ENCODE measurements around the gene GNG13.

Gene GNG13

DNA sequence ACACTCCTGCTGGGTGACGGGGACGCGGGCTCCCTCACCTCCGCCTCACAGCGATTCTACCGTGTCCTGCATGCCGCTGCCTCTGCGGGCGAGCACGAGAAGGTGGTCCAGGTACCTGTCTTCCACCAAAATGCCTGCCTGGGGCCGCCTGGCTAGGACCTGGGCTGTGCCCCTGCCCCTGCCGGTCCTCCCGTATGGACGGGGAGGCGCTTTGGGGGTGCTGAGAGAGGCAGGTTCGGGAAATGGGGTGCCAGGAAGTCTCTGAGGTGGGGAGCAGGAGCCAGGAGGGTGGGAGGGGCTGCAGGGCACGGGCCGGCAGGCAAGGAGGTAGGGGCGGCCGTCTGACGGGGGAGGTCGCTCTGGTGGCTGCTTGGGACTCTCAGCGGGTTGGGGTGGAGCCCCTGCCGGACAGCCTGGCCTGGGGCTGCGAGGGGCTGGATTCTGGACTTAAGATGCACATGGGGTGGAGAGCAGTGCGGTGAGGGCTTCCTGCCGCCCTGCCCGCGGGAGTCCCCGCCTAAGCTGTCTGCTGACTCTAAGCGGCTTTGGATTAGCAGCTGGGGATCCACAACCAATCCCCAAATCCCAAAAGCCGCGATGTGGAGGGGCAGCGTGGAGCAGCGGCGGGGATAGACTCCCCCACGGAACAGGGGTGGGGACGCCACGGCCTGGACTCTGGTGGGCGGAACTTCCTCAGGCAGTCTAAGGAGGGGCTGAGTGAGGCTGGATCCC lies 6.3 kb downstream of the GNG13 start (continued):
- TF ChIP-seq, protein P1, sequence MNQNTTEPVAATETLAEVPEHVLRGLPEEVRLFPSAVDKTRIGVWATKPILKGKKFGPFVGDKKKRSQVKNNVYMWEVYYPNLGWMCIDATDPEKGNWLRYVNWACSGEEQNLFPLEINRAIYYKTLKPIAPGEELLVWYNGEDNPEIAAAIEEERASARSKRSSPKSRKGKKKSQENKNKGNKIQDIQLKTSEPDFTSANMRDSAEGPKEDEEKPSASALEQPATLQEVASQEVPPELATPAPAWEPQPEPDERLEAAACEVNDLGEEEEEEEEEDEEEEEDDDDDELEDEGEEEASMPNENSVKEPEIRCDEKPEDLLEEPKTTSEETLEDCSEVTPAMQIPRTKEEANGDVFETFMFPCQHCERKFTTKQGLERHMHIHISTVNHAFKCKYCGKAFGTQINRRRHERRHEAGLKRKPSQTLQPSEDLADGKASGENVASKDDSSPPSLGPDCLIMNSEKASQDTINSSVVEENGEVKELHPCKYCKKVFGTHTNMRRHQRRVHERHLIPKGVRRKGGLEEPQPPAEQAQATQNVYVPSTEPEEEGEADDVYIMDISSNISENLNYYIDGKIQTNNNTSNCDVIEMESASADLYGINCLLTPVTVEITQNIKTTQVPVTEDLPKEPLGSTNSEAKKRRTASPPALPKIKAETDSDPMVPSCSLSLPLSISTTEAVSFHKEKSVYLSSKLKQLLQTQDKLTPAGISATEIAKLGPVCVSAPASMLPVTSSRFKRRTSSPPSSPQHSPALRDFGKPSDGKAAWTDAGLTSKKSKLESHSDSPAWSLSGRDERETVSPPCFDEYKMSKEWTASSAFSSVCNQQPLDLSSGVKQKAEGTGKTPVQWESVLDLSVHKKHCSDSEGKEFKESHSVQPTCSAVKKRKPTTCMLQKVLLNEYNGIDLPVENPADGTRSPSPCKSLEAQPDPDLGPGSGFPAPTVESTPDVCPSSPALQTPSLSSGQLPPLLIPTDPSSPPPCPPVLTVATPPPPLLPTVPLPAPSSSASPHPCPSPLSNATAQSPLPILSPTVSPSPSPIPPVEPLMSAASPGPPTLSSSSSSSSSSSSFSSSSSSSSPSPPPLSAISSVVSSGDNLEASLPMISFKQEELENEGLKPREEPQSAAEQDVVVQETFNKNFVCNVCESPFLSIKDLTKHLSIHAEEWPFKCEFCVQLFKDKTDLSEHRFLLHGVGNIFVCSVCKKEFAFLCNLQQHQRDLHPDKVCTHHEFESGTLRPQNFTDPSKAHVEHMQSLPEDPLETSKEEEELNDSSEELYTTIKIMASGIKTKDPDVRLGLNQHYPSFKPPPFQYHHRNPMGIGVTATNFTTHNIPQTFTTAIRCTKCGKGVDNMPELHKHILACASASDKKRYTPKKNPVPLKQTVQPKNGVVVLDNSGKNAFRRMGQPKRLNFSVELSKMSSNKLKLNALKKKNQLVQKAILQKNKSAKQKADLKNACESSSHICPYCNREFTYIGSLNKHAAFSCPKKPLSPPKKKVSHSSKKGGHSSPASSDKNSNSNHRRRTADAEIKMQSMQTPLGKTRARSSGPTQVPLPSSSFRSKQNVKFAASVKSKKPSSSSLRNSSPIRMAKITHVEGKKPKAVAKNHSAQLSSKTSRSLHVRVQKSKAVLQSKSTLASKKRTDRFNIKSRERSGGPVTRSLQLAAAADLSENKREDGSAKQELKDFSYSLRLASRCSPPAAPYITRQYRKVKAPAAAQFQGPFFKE (tag by site-specific recombination; IDR thresholded peaks at IDR 0.05; ENCODE audit: borderline replicate concordance): no peak
- TF ChIP-seq ZNF19 (tag by site-specific recombination; IDR thresholded peaks at IDR 0.05; ENCODE audit: low read depth) (no peak), ZNF624 (tag by site-specific recombination; IDR thresholded peaks at IDR 0.05) (no peak), SP3 (tag by site-specific recombination; IDR thresholded peaks at IDR 0.05) (no peak), BCL11A (tag by site-specific recombination; IDR thresholded peaks at IDR 0.05; ENCODE audit: low read depth) (no peak), ZBTB48 (tag by site-specific recombination; IDR thresholded peaks at IDR 0.05) (no peak), PRDM10 (tag by site-specific recombination; IDR thresholded peaks at IDR 0.05) (0 out of 2 replicates have a peak, but pooled peaks have one; percentile 18), ZNF155 (tag by site-specific recombination; IDR thresholded peaks at IDR 0.05) (no peak), ZNF10 (tag by site-specific recombination; IDR thresholded peaks at IDR 0.05) (no peak), ZNF214 (tag by site-specific recombination; IDR thresholded peaks at IDR 0.05; ENCODE audit: borderline replicate concordance) (no peak), ZNF580 (tag by site-specific recombination; IDR thresholded peaks at IDR 0.05) (no peak), ZNF610 (tag by site-specific recombination; IDR thresholded peaks at IDR 0.05; ENCODE audit: borderline replicate concordance) (no peak), ZNF26 (tag by site-specific recombination; IDR thresholded peaks at IDR 0.05) (no peak), KLF16 (tag by site-specific recombination; IDR thresholded peaks at IDR 0.05) (no peak), WT1 (tag by site-specific recombination; IDR thresholded peaks at IDR 0.05) (no peak), ZNF391 (tag by site-specific recombination; IDR thresholded peaks at IDR 0.05; ENCODE audit: borderline replicate concordance, low read depth) (no peak), ZNF354C (tag by site-specific recombination; IDR thresholded peaks at IDR 0.05; ENCODE audit: borderline replicate concordance, low read depth) (no peak)
- TF ChIP-seq, protein P2, sequence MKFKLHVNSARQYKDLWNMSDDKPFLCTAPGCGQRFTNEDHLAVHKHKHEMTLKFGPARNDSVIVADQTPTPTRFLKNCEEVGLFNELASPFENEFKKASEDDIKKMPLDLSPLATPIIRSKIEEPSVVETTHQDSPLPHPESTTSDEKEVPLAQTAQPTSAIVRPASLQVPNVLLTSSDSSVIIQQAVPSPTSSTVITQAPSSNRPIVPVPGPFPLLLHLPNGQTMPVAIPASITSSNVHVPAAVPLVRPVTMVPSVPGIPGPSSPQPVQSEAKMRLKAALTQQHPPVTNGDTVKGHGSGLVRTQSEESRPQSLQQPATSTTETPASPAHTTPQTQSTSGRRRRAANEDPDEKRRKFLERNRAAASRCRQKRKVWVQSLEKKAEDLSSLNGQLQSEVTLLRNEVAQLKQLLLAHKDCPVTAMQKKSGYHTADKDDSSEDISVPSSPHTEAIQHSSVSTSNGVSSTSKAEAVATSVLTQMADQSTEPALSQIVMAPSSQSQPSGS (tag by site-specific recombination; IDR thresholded peaks at IDR 0.05; ENCODE audit: low read depth): no peak
- TF ChIP-seq, protein P3, sequence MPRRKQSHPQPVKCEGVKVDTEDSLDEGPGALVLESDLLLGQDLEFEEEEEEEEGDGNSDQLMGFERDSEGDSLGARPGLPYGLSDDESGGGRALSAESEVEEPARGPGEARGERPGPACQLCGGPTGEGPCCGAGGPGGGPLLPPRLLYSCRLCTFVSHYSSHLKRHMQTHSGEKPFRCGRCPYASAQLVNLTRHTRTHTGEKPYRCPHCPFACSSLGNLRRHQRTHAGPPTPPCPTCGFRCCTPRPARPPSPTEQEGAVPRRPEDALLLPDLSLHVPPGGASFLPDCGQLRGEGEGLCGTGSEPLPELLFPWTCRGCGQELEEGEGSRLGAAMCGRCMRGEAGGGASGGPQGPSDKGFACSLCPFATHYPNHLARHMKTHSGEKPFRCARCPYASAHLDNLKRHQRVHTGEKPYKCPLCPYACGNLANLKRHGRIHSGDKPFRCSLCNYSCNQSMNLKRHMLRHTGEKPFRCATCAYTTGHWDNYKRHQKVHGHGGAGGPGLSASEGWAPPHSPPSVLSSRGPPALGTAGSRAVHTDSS (tag by site-specific recombination; IDR thresholded peaks at IDR 0.05): no peak

All from HEK293 (cell line).